SK-N-SH (cell line): ENCODE data around the gene CYTH3. TPM values are rescaled to one million over a fixed set of nuclear protein-coding genes. Genes with fewer than 3 reads are reported as not detected.
A peak's percentile ranks its signal among the peaks of the same experiment; 100 is the strongest.

Experiments
- CTCF ChIA-PET: fragments of 300-600, 350-600 bp; formaldehyde crosslinking; extraction: SDS; loops from one replicate; lab custom pipeline; 2021; lab: Yijun Ruan, JAX
- POLR2A ChIA-PET: fragments of 350-600 bp; sonication (Branson Sonifier 250); formaldehyde crosslinking; extraction: SDS; loops from one replicate; lab custom pipeline; 2020; ENCODE audit warnings: antibody characterized with exemption, inconsistent platforms; lab: Yijun Ruan, JAX
- DNase-seq: peaks from one replicate; pipeline ENCODE4 v3.0.0; 2012
- H2AFZ ChIP-seq: fragments of 200-600 bp; sonication (generic); 2 replicates; pipeline ENCODE4 v1.8.1; 2016; ENCODE audit warnings: antibody characterized with exemption, mild to moderate bottlenecking, low read depth
- H3F3A ChIP-seq: fragments of 200-600 bp; sonication (generic); replicated peaks from 2 replicates; pipeline ENCODE3; 2016; ENCODE audit warnings: antibody characterized with exemption, mild to moderate bottlenecking; ENCODE audit not compliant: insufficient read depth
- H3K27ac ChIP-seq, 2 experiments: fragments of 200-500 bp in 1 of 2; fragments of 200-600 bp in 1 of 2; sonication (Bioruptor generic) in 1 of 2; sonication (generic), shearing (Covaris generic) in 1 of 2; 2 replicates each; pipeline versions ENCODE4 v1.5.1 to v1.6.1; 2014 to 2016; ENCODE audit warnings: low read depth in 2 of 2, inconsistent platforms in 1 of 2, low read length in 1 of 2, mild to moderate bottlenecking in 1 of 2, mixed read lengths in 1 of 2
- H3K27me3 ChIP-seq: fragments of 200-600 bp; sonication (generic), shearing (Covaris generic); 2 replicates; pipeline ENCODE4 v1.6.1; 2016; ENCODE audit warnings: mixed run types; ENCODE audit not compliant: insufficient read depth
- H3K36me3 ChIP-seq, 2 experiments: fragments of 200-500 bp in 1 of 2; fragments of 200-600 bp in 1 of 2; sonication (Bioruptor generic) in 1 of 2; sonication (generic) in 1 of 2; replicated peaks in 1 of 2; 2 replicates each; pipeline versions ENCODE3 to v1.5.1; 2014 to 2016; ENCODE audit warnings: low read length in 1 of 2, mild to moderate bottlenecking in 1 of 2; ENCODE audit not compliant: insufficient read depth in 2 of 2, control insufficient read depth in 1 of 2
- H3K4me1 ChIP-seq, 2 experiments: fragments of 200-500 bp in 1 of 2; fragments of 200-600 bp in 1 of 2; sonication (Bioruptor generic) in 1 of 2; sonication (generic), shearing (Covaris generic) in 1 of 2; 2 replicates each; pipeline versions ENCODE4 v1.5.1 to v1.6.1; 2014 to 2016; ENCODE audit warnings: low read depth in 1 of 2, low read length in 1 of 2, mixed run types in 1 of 2; ENCODE audit not compliant: insufficient read depth in 2 of 2, control insufficient read depth in 1 of 2
- H3K4me2 ChIP-seq: fragments of 200-600 bp; sonication (generic), shearing (Covaris generic); 2 replicates; pipeline ENCODE4 v1.6.1; 2017; ENCODE audit warnings: mixed run types
- H3K4me3 ChIP-seq, 2 experiments: fragments of 200-500 bp in 1 of 2; fragments of 200-600 bp in 1 of 2; sonication (Bioruptor generic) in 1 of 2; sonication (generic), shearing (Covaris generic) in 1 of 2; 2 replicates each; pipeline versions ENCODE4 v1.5.1 to v1.8.1; 2014 to 2016; ENCODE audit warnings: low read depth in 2 of 2, inconsistent platforms in 1 of 2, low read length in 1 of 2, mild to moderate bottlenecking in 1 of 2, mixed read lengths in 1 of 2, moderate library complexity in 1 of 2
- H3K79me2 ChIP-seq: fragments of 200-600 bp; sonication (generic); 2 replicates; pipeline ENCODE4 v1.8.1; 2017; ENCODE audit warnings: mild to moderate bottlenecking; ENCODE audit not compliant: insufficient read depth
- H3K9ac ChIP-seq: fragments of 200-600 bp; sonication (generic); 2 replicates; pipeline ENCODE4 v1.6.1; 2017; ENCODE audit warnings: mixed run types
- H3K9me2 ChIP-seq: fragments of 200-600 bp; sonication (generic); 2 replicates; pipeline ENCODE4 v1.6.1; 2017; ENCODE audit warnings: mixed run types
- H3K9me3 ChIP-seq: fragments of 200-600 bp; sonication (generic); 2 replicates; pipeline ENCODE4 v1.6.1; 2017; ENCODE audit warnings: mixed run types, mild to moderate bottlenecking, moderate library complexity
- H4K20me1 ChIP-seq: fragments of 200-600 bp; sonication (generic); 2 replicates; pipeline ENCODE4 v1.6.1; 2017; ENCODE audit warnings: mild to moderate bottlenecking, mixed run types; ENCODE audit not compliant: insufficient read depth
- ELF1 ChIP-seq: IDR thresholded peaks from 2 replicates; pipeline ENCODE4 v1.4.0; 2012
- EP300 ChIP-seq, 2 experiments: IDR thresholded peaks; 2 replicates each; pipeline versions ENCODE4 v1.4.0 to v1.6.1; 2012; ENCODE audit warnings: borderline replicate concordance in 1 of 2, low read depth in 1 of 2, low read length in 1 of 2
- EZH2phosphoT487 ChIP-seq: fragments of 200-600 bp; sonication (generic); IDR thresholded peaks from 2 replicates; pipeline ENCODE4 v1.6.1; 2017; ENCODE audit warnings: low read depth, mixed run types, mild to moderate bottlenecking, antibody characterized with exemption, moderate library complexity, borderline replicate concordance
- FOSL2 ChIP-seq: IDR thresholded peaks from 2 replicates; pipeline ENCODE4 v1.4.0; 2012; ENCODE audit warnings: low read depth, mild to moderate bottlenecking, moderate library complexity, borderline replicate concordance
- FOXJ3 ChIP-seq: sonication (generic); formaldehyde crosslinking; IDR thresholded peaks from 2 replicates; pipeline ENCODE4 v1.5.1; 2020; ENCODE audit warnings: mild to moderate bottlenecking, missing genetic modification reagents
- GABPA ChIP-seq: IDR thresholded peaks from 2 replicates; pipeline ENCODE4 v1.4.0; 2012; ENCODE audit warnings: low read depth, mild to moderate bottlenecking
- SMC3 ChIP-seq: IDR thresholded peaks from 2 replicates; pipeline ENCODE4 v1.6.1; 2012; ENCODE audit warnings: low read depth, low read length, improper control_type of control experiment
- TAF1 ChIP-seq: IDR thresholded peaks from 2 replicates; pipeline ENCODE4 v1.6.1; 2012; ENCODE audit warnings: low read depth, mild to moderate bottlenecking, low read length, moderate library complexity, borderline replicate concordance
- TCF12 ChIP-seq: IDR thresholded peaks from 2 replicates; pipeline ENCODE4 v1.4.0; 2012
- TEAD4 ChIP-seq: IDR thresholded peaks from 2 replicates; pipeline ENCODE4 v1.4.0; 2012; ENCODE audit warnings: mild to moderate bottlenecking, borderline replicate concordance; ENCODE audit not compliant: insufficient read depth
- ZBTB33 ChIP-seq: IDR thresholded peaks from 2 replicates; pipeline ENCODE4 v1.4.0; 2012; ENCODE audit warnings: low read depth, borderline replicate concordance
- WGBS: methylation state at CpG from one replicate; pipeline ENCODE4 v1.1.6; 2017; ENCODE audit warnings: low lambda C conversion rate; 5-methylcytosine and 5-hydroxymethylcytosine counted together
- polyA plus RNA-seq, 3 experiments: library from polyadenylated mRNA; depleted of rRNA; stranded (reverse); fragments of >200 nt; gene quantifications; 2 replicates each; pipeline ENCODE4 v1.2.3, GENCODE V29; 2012
- TF ChIP-seq, protein P1 (sequence below): IDR thresholded peaks from 2 replicates; pipeline ENCODE4 v1.4.0; 2012; ENCODE audit warnings: low read depth, borderline replicate concordance
- TF ChIP-seq, protein P2 (sequence below): IDR thresholded peaks from 2 replicates; pipeline ENCODE4 v1.6.1; 2012; ENCODE audit warnings: mild to moderate bottlenecking, low read depth, low read length, moderate library complexity

CYTH3 gene
- polyA plus RNA-seq, 1 of the 3 experiments (the other 2 are of a cell fraction): 55.1 TPM

- DNase-seq: no peak
- TF ChIP-seq, protein P1, sequence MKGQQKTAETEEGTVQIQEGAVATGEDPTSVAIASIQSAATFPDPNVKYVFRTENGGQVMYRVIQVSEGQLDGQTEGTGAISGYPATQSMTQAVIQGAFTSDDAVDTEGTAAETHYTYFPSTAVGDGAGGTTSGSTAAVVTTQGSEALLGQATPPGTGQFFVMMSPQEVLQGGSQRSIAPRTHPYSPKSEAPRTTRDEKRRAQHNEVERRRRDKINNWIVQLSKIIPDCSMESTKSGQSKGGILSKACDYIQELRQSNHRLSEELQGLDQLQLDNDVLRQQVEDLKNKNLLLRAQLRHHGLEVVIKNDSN: no peak
- TF ChIP-seq EP300 (IDR thresholded peaks at IDR 0.05; ENCODE audit: borderline replicate concordance in 1 of 2, low read depth in 1 of 2, low read length in 1 of 2): no peak
- no peak for TF ChIP-seq EZH2phosphoT487
- no peak for TF ChIP-seq TEAD4
- TF ChIP-seq ZBTB33: no peak
- TF ChIP-seq TAF1: no peak
- TF ChIP-seq TCF12: no peak
- TF ChIP-seq, protein P2, sequence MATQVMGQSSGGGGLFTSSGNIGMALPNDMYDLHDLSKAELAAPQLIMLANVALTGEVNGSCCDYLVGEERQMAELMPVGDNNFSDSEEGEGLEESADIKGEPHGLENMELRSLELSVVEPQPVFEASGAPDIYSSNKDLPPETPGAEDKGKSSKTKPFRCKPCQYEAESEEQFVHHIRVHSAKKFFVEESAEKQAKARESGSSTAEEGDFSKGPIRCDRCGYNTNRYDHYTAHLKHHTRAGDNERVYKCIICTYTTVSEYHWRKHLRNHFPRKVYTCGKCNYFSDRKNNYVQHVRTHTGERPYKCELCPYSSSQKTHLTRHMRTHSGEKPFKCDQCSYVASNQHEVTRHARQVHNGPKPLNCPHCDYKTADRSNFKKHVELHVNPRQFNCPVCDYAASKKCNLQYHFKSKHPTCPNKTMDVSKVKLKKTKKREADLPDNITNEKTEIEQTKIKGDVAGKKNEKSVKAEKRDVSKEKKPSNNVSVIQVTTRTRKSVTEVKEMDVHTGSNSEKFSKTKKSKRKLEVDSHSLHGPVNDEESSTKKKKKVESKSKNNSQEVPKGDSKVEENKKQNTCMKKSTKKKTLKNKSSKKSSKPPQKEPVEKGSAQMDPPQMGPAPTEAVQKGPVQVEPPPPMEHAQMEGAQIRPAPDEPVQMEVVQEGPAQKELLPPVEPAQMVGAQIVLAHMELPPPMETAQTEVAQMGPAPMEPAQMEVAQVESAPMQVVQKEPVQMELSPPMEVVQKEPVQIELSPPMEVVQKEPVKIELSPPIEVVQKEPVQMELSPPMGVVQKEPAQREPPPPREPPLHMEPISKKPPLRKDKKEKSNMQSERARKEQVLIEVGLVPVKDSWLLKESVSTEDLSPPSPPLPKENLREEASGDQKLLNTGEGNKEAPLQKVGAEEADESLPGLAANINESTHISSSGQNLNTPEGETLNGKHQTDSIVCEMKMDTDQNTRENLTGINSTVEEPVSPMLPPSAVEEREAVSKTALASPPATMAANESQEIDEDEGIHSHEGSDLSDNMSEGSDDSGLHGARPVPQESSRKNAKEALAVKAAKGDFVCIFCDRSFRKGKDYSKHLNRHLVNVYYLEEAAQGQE: no peak
- no peak for TF ChIP-seq FOSL2
- no peak for TF ChIP-seq FOXJ3 (CRISPR knock-in tag)
- TF ChIP-seq SMC3: no peak
- TF ChIP-seq GABPA: no peak
- TF ChIP-seq ELF1: no peak
- H3K4me1 ChIP-seq: peaks cover 7 to 49% of the 10 kb centered on the region in 2 experiments; a peak in 2 of 4 replicates
- ChIA-PET POLR2A (interaction anchor here (1.0 kb wide), 1 partner anchor 93 kb away, joined by 3 read pairs; no protein-coding TSS in a partner anchor), CTCF (interaction anchor here (0.7 to 3.4 kb wide), 3 partner anchors 8 to 155 kb away, joined by 3 to 26 read pairs (median 5); no protein-coding TSS in a partner anchor)
- no peaks in the 10 kb centered on the region for H3K9me3 ChIP-seq
- H3K27ac ChIP-seq: peak overlapping the region in 1 of 2 experiments; percentile 53; a peak in 1 of 4 replicates
- H3F3A ChIP-seq: peaks cover 5% of the 10 kb centered on the region
- peaks cover 14 to 65% of the 10 kb centered on the region in 2 experiments for H3K36me3 ChIP-seq
- H3K79me2 ChIP-seq: no peaks in the 10 kb centered on the region
- H3K27me3 ChIP-seq: no peaks in the 10 kb centered on the region
- H4K20me1 ChIP-seq: no peaks in the 10 kb centered on the region
- H3K9me2 ChIP-seq: no peaks in the 10 kb centered on the region
- 95% methylated on average over 12 of the region's 14 CpGs for WGBS
- no peak overlapping the region for H3K4me2 ChIP-seq
- H2AFZ ChIP-seq: no peak overlapping the region
- no peak overlapping the region for H3K9ac ChIP-seq
- no peak overlapping the region for H3K4me3 ChIP-seq
Measured at GRCh38 chr7:6168477-6168868, 104.0 kb downstream of the CYTH3 start.
